GM23338 (cell line): ENCODE results near the gene CSNK1G1. TPM values are rescaled to one million over a fixed set of nuclear protein-coding genes. Genes with fewer than 3 reads are reported as not detected.

Experiments
- ATAC-seq: fragments of 200-7000 bp; cut with Tn5 transposase; 3 replicates; pipeline ENCODE4 v1.9.1; 2020
- DNase-seq: peaks from one replicate; pipeline ENCODE4 v3.0.0-alpha.2; 2015; ENCODE audit warnings: low spot score
- H2AFZ ChIP-seq: fragments of 200-600 bp; sonication (generic); 2 replicates; pipeline ENCODE4 v1.8.0; 2016; ENCODE audit warnings: antibody characterized with exemption, mild to moderate bottlenecking, moderate library complexity
- H3F3A ChIP-seq: fragments of 200-600 bp; sonication (generic); replicated peaks from 2 replicates; pipeline ENCODE4 v1.8.0; 2017; ENCODE audit warnings: antibody characterized with exemption, mixed run types, low read depth
- H3K27ac ChIP-seq: fragments of 200-600 bp; sonication (generic); 2 replicates; pipeline ENCODE4 v1.6.1; 2016; ENCODE audit warnings: low read depth
- H3K27me3 ChIP-seq: fragments of 200-600 bp; sonication (generic); 2 replicates; pipeline ENCODE4 v1.8.0; 2016; ENCODE audit warnings: mild to moderate bottlenecking, mixed run types, moderate library complexity; ENCODE audit not compliant: insufficient read depth
- H3K36me3 ChIP-seq: fragments of 200-600 bp; sonication (generic); 2 replicates; pipeline ENCODE4 v1.8.0; 2016; ENCODE audit warnings: mild to moderate bottlenecking; ENCODE audit not compliant: insufficient read depth
- H3K4me1 ChIP-seq: fragments of 200-600 bp; sonication (generic); 2 replicates; pipeline ENCODE4 v1.8.0; 2016; ENCODE audit warnings: mild to moderate bottlenecking, moderate library complexity; ENCODE audit not compliant: insufficient read depth
- H3K4me2 ChIP-seq: fragments of 200-600 bp; sonication (generic); 2 replicates; pipeline ENCODE4 v1.7.1; 2017; ENCODE audit warnings: mixed run types
- H3K4me3 ChIP-seq: fragments of 200-600 bp; sonication (generic); 2 replicates; pipeline ENCODE4 v1.6.1; 2016; ENCODE audit warnings: mixed run types
- H3K79me2 ChIP-seq: fragments of 200-600 bp; sonication (generic); replicated peaks from 2 replicates; pipeline ENCODE4 v1.8.0; 2017; ENCODE audit warnings: mild to moderate bottlenecking; ENCODE audit not compliant: insufficient read depth
- H3K9me2 ChIP-seq: fragments of 200-600 bp; sonication (generic); 2 replicates; pipeline ENCODE4 v1.8.0; 2017; ENCODE audit not compliant: insufficient read depth
- H4K20me1 ChIP-seq: fragments of 200-600 bp; sonication (generic); replicated peaks from 2 replicates; pipeline ENCODE4 v1.8.0; 2017; ENCODE audit warnings: mild to moderate bottlenecking; ENCODE audit not compliant: insufficient read depth
- H3K27ac Mint-ChIP-seq: 2 replicates; pipeline ENCODE4 v1.8.0; 2020; ENCODE audit warnings: inconsistent platforms, mild to moderate bottlenecking, moderate library complexity, mixed read lengths
- H3K27me3 Mint-ChIP-seq: 3 replicates; pipeline ENCODE4 v1.8.0; 2022; ENCODE audit warnings: low read depth, mild to moderate bottlenecking, moderate library complexity, mixed read lengths, inconsistent platforms; ENCODE audit not compliant: insufficient read depth, poor library complexity
- H3K36me3 Mint-ChIP-seq: 3 replicates; pipeline ENCODE4 v1.8.0; 2021; ENCODE audit warnings: low read depth, mild to moderate bottlenecking, inconsistent platforms, moderate library complexity, mixed read lengths
- H3K4me1 Mint-ChIP-seq: 3 replicates; pipeline ENCODE4 v1.8.0; 2020; ENCODE audit warnings: mild to moderate bottlenecking, inconsistent platforms, mixed read lengths
- H3K4me3 Mint-ChIP-seq: 3 replicates; pipeline ENCODE4 v1.8.0; 2021; ENCODE audit warnings: moderate library complexity, mild to moderate bottlenecking, inconsistent platforms, mixed read lengths
- H3K9me3 Mint-ChIP-seq: 3 replicates; pipeline ENCODE4 v1.8.0; 2020; ENCODE audit warnings: moderate library complexity, mild to moderate bottlenecking, inconsistent platforms, mixed read lengths
- CREB1 ChIP-seq: fragments of 250-450 bp; sonication (Bioruptor Pico); IDR thresholded peaks from 2 replicates; pipeline ENCODE4 v1.5.0; 2020; ENCODE audit warnings: low read depth, mild to moderate bottlenecking, moderate library complexity
- EZH2phosphoT487 ChIP-seq: fragments of 200-600 bp; sonication (generic); IDR thresholded peaks from one replicate; pipeline ENCODE4 v1.8.1; 2018; ENCODE audit warnings: antibody characterized with exemption; ENCODE audit not compliant: unreplicated experiment
- NANOG ChIP-seq: IDR thresholded peaks from 2 replicates; pipeline ENCODE4 v1.6.1; 2016; ENCODE audit warnings: antibody characterized with exemption, borderline replicate concordance
- POLR2AphosphoS5 ChIP-seq: IDR thresholded peaks from 2 replicates; pipeline ENCODE4 v1.6.1; 2016; ENCODE audit warnings: antibody characterized with exemption, low read depth
- ZNF331 ChIP-seq: fragments of 250-450 bp; sonication (Bioruptor Pico); IDR thresholded peaks from 2 replicates; pipeline ENCODE4 v1.5.0; 2020; ENCODE audit warnings: low read depth, mild to moderate bottlenecking, moderate library complexity
- polyA plus RNA-seq: library from polyadenylated mRNA; unstranded; fragments of >200 nt; fragmentation: Nextera tagmentation; extraction: Ambion mirVana; gene quantifications from 2 replicates; pipeline ENCODE4 v1.2.1, GENCODE V29; 2016
- total RNA-seq: library from RNA; depleted of rRNA; stranded (reverse); fragments of >200 nt; shearing (Covaris generic); gene quantifications from 2 replicates; pipeline ENCODE4 v1.2.3, GENCODE V29; 2014
- TF ChIP-seq, protein P1 (sequence below): fragments of 250-450 bp; sonication (Bioruptor Pico); IDR thresholded peaks from 2 replicates; pipeline ENCODE4 v1.5.0; 2020; ENCODE audit warnings: mild to moderate bottlenecking, moderate library complexity

The CSNK1G1 gene
- total and polyA plus RNA-seq, 2 experiments from 2014 or later = 9.3 to 13.4 TPM

DNA sequence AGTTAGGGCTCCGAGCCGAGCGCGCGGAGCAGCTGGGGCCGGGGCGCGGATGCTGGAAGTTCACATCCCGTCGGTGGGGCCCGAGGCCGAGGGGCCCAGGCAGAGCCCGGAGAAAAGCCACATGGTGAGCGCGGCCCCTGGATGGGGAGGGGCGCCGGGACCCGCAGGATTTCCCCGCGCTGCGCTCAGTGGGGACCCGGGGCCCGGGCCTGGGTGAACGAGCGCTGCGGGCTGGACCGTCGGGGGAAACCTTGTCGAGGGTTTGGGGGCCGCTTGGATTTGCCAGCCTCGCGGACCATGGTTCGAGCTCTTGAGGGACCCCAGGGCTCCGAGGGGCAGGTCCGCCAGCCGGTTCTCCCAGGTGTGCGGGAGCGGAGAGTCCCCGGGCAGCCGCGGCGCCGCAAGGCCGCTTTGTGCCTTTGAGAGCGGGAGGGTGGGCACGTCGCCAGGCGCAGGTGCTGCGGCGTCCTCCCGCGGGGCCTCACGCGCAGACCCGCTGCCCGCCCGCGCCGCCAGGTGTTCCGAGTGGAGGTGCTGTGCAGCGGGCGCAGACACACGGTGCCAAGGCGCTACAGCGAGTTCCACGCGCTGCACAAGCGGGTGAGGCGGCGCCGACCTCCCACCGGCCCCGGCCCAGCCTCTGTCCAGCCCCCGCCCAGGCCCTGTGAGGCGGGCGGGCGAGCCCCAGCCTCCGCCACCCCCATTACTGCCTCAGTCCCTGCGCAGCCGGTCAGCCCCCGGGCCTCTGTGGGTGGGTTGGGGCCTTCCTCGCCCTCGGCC lies 204.1 kb downstream of the CSNK1G1 start, which contains the start of gene SNX22:
Gene SNX22, plus strand, starts transcription at position 5 of the 780 bp plus-strand sequence. Its CDS starts 45 bp downstream, at position 50.
- DNase-seq (peak; percentile 51), ATAC-seq (peak; percentile 17)
- H2AFZ ChIP-seq = peak within 1 kb of the TSS; percentile 98
- Mint-ChIP-seq H3K4me3 (peak within 1 kb of the TSS; percentile 78), H3K4me1 (peaks cover 18% of the 10 kb centered on the region), H3K27me3 (peaks cover 23% of the 10 kb centered on the region), H3K36me3 (peaks cover 23% of the 10 kb centered on the region), H3K9me3 (no peaks in the 10 kb centered on the region; the same call in 2 of the 3 replicates), H3K27ac (no peak within 1 kb of the TSS)
- H3K27ac ChIP-seq = no peak within 1 kb of the TSS
- peaks cover 20% of the 10 kb centered on the region for H3K36me3 ChIP-seq
- peak within 1 kb of the TSS; percentile 82 for H3K4me3 ChIP-seq
- peaks cover 24% of the 10 kb centered on the region for H3F3A ChIP-seq
- no peak for TF ChIP-seq EZH2phosphoT487
- no peak for TF ChIP-seq ZNF331
- TF ChIP-seq POLR2AphosphoS5 = peak; percentile 72
- peaks cover 4% of the 10 kb centered on the region; the same call in 1 of the 2 replicates for H4K20me1 ChIP-seq
- peak within 1 kb of the TSS; percentile 94 for H3K4me2 ChIP-seq
- peaks cover 13% of the 10 kb centered on the region for H3K4me1 ChIP-seq
- peaks cover 18% of the 10 kb centered on the region for H3K27me3 ChIP-seq
- H3K79me2 ChIP-seq = no peaks in the 10 kb centered on the region
- no peaks in the 10 kb centered on the region for H3K9me2 ChIP-seq

DNA sequence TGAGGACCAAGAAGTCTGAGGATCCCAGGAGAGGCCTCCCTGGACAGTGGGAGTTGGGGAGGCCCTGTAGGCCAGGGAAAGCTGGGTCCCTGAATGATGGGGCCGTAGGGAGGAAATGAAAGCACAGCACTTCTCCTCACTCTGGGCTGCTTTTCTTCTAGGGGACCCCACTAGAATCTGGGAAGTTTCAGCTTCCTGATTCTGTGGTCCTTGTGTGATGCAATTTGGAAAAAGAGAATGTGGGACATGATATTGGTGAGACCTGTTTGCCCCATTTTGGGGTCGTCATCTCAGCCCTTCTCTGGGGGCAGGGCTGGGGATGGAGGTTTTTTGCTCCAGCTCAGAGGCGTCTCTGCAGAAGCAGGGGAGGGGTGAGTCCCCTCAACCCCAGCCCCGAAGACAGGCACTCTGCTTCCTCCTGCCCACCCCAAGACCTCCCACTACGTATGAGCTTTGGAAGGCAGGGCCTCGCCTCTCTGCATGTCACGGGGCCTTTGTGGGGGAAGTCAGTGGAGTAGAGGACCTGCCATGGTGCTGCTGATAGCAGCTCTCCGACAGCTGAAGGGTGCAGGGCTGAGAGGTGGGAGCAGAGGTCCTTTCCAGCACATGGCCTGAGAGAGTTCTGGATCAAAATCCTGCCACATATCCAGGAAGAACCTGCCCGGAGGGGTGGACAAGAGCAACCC lies 205.9 kb downstream of the CSNK1G1 start:
- Histone ChIP-seq H3F3A (peaks cover 10% of the 10 kb centered on the region), H3K4me2 (no peak overlapping the region), H3K27ac (no peak overlapping the region), H3K79me2 (no peaks in the 10 kb centered on the region), H3K4me3 (no peak overlapping the region), H3K36me3 (0 out of 2 replicates have a peak, but pooled peaks cover 4% of the 10 kb centered on the region), H3K9me2 (no peaks in the 10 kb centered on the region), H4K20me1 (no peaks in the 10 kb centered on the region; the same call in 1 of the 2 replicates), H3K4me1 (peaks cover 13% of the 10 kb centered on the region), H2AFZ (0 out of 2 replicates have a peak overlapping the region, but pooled peaks have one; percentile 1), H3K27me3 (peaks cover 18% of the 10 kb centered on the region)
- DNase-seq = no peak
- no peak overlapping the region for H3K27ac Mint-ChIP-seq
- H3K27me3 Mint-ChIP-seq = peaks cover 22% of the 10 kb centered on the region
- no peak overlapping the region; the same call in 2 of the 3 replicates for H3K4me3 Mint-ChIP-seq
- no peak for ATAC-seq
- H3K9me3 Mint-ChIP-seq = no peaks in the 10 kb centered on the region; the same call in 2 of the 3 replicates
- H3K4me1 Mint-ChIP-seq = peaks cover 18% of the 10 kb centered on the region
- TF ChIP-seq, protein P1, sequence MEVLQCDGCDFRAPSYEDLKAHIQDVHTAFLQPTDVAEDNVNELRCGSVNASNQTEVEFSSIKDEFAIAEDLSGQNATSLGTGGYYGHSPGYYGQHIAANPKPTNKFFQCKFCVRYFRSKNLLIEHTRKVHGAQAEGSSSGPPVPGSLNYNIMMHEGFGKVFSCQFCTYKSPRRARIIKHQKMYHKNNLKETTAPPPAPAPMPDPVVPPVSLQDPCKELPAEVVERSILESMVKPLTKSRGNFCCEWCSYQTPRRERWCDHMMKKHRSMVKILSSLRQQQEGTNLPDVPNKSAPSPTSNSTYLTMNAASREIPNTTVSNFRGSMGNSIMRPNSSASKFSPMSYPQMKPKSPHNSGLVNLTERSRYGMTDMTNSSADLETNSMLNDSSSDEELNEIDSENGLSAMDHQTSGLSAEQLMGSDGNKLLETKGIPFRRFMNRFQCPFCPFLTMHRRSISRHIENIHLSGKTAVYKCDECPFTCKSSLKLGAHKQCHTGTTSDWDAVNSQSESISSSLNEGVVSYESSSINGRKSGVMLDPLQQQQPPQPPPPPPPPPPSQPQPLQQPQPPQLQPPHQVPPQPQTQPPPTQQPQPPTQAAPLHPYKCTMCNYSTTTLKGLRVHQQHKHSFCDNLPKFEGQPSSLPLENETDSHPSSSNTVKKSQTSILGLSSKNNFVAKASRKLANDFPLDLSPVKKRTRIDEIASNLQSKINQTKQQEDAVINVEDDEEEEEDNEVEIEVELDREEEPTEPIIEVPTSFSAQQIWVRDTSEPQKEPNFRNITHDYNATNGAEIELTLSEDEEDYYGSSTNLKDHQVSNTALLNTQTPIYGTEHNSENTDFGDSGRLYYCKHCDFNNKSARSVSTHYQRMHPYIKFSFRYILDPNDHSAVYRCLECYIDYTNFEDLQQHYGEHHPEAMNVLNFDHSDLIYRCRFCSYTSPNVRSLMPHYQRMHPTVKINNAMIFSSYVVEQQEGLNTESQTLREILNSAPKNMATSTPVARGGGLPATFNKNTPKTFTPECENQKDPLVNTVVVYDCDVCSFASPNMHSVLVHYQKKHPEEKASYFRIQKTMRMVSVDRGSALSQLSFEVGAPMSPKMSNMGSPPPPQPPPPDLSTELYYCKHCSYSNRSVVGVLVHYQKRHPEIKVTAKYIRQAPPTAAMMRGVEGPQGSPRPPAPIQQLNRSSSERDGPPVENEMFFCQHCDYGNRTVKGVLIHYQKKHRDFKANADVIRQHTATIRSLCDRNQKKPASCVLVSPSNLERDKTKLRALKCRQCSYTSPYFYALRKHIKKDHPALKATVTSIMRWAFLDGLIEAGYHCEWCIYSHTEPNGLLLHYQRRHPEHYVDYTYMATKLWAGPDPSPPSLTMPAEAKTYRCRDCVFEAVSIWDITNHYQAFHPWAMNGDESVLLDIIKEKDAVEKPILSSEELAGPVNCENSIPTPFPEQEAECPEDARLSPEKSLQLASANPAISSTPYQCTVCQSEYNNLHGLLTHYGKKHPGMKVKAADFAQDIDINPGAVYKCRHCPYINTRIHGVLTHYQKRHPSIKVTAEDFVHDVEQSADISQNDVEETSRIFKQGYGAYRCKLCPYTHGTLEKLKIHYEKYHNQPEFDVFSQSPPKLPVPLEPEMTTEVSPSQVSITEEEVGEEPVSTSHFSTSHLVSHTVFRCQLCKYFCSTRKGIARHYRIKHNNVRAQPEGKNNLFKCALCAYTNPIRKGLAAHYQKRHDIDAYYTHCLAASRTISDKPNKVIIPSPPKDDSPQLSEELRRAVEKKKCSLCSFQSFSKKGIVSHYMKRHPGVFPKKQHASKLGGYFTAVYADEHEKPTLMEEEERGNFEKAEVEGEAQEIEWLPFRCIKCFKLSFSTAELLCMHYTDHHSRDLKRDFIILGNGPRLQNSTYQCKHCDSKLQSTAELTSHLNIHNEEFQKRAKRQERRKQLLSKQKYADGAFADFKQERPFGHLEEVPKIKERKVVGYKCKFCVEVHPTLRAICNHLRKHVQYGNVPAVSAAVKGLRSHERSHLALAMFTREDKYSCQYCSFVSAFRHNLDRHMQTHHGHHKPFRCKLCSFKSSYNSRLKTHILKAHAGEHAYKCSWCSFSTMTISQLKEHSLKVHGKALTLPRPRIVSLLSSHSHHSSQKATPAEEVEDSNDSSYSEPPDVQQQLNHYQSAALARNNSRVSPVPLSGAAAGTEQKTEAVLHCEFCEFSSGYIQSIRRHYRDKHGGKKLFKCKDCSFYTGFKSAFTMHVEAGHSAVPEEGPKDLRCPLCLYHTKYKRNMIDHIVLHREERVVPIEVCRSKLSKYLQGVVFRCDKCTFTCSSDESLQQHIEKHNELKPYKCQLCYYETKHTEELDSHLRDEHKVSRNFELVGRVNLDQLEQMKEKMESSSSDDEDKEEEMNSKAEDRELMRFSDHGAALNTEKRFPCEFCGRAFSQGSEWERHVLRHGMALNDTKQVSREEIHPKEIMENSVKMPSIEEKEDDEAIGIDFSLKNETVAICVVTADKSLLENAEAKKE (CRISPR knock-in tag) = no peak
- TF ChIP-seq ZNF331 (no peak), CREB1 (no peak), NANOG (no peak)
- H3K36me3 Mint-ChIP-seq = peaks cover 4% of the 10 kb centered on the region; the same call in 2 of the 3 replicates
